GM12865 (cell line): ENCODE measurements around the gene RANBP10.

Experiments used
- DNase-seq: peaks from one replicate; pipeline ENCODE4 v3.0.0; 2010; ENCODE audit warnings: low read depth
- H3K4me3 ChIP-seq: 2 replicates; pipeline ENCODE4 v1.5.1; 2011; ENCODE audit warnings: mild to moderate bottlenecking, low read depth, low read length, control low read depth
- TF ChIP-seq, protein P1 (sequence below): IDR thresholded peaks from 2 replicates; pipeline ENCODE4 v1.5.1; 2011; ENCODE audit warnings: low read length, control low read depth, low read depth, inconsistent platforms; ENCODE audit not compliant: insufficient read depth; ENCODE audit errors: missing control alignments

The RANBP10 gene

GRCh38 chr16:67825906-67826305 lies 19.5 kb upstream of the RANBP10 start:
- no peak for DNase-seq
- H3K4me3 ChIP-seq = no peak overlapping the region
- TF ChIP-seq, protein P1, sequence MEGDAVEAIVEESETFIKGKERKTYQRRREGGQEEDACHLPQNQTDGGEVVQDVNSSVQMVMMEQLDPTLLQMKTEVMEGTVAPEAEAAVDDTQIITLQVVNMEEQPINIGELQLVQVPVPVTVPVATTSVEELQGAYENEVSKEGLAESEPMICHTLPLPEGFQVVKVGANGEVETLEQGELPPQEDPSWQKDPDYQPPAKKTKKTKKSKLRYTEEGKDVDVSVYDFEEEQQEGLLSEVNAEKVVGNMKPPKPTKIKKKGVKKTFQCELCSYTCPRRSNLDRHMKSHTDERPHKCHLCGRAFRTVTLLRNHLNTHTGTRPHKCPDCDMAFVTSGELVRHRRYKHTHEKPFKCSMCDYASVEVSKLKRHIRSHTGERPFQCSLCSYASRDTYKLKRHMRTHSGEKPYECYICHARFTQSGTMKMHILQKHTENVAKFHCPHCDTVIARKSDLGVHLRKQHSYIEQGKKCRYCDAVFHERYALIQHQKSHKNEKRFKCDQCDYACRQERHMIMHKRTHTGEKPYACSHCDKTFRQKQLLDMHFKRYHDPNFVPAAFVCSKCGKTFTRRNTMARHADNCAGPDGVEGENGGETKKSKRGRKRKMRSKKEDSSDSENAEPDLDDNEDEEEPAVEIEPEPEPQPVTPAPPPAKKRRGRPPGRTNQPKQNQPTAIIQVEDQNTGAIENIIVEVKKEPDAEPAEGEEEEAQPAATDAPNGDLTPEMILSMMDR = no peak

DNA sequence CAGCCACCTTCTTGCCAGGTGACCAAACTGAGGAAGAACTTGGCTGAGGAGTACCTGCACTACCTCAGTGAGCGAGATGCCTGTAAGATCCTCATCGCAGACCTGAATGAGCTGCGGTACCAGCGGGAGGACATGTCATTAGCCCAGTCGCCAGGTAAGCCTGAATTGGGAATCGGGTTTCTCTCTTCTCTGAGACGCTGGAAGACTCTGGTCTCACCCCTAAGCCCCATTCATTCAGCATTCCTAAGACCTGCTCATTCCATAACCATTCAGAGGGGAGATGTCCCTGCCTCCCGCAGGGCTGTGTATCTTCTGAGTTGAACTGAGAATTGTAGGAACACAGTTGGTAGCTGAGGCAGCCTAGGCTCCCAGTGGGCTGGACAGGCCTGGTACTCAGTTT lies 18.8 kb upstream of the RANBP10 start:
- TF ChIP-seq, protein P1 = no peak
- no peak for DNase-seq
- H3K4me3 ChIP-seq = no peak overlapping the region

GRCh38 chr16:67822511-67822910 lies 16.2 kb upstream of the RANBP10 start:
- TF ChIP-seq, protein P1 = no peak

DNA sequence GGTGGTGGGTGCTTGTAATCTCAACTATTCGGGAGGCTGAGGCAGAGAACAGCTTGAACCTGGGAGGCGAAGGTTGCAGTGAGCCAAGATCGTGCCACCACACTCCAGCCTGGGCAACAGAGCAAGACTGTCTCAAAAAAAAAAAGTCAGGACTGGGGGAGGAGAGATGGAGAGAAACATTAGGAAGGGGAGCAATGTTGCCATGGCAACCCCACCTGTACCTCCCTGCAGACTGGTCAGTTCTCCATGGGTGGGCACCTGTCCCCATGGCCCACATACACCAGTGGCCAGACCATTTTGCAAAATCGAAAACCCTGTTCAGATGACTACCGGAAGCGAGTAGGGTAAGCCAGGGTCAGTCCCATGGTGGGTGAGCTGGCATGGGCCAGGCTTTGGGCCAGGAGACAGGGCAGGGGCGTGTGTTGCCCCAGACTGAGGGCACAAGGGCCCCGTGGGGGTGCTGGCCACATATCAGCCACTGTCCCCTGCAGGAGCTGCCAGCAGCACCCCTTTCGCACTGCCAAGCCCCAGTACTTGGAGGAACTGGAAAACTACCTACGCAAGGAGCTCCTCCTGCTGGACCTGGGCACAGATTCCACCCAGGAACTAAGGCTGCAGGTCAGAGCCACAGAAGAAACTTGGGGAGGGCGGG lies 14.4 kb upstream of the RANBP10 start:
- DNase-seq = no peak
- no peak overlapping the region for H3K4me3 ChIP-seq
- TF ChIP-seq, protein P1 = no peak

More at GRCh38 chr16:67822511-67822910, 16.2 kb upstream of the RANBP10 start:
- no peak overlapping the region for H3K4me3 ChIP-seq
- no peak for DNase-seq

GRCh38 chr16:67814567-67814966 lies 8.2 kb upstream of the RANBP10 start:
- TF ChIP-seq, protein P1 = no peak

DNA sequence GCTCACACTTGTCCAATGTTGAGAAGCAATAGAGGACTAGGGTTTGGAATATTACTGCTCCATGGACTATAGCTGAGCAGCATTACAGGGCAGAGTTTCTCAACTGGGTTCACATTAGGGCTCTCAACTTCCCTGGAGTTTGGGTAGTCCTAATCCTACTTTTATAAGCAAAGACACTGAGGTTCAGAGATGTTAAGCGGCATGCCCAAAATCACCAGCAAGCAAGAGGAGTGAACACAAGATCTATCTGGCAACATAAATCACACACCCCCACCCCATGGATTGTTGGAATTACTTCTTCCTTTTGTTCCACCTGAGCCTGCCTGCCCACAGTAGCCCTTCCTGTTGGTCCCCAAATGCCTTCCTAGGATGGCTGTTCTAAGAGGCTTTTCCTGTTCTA lies 5.5 kb upstream of the RANBP10 start:
- no peak for DNase-seq
- TF ChIP-seq, protein P1 = no peak

More at GRCh38 chr16:67814567-67814966, 8.2 kb upstream of the RANBP10 start:
- no peak for DNase-seq
- no peak overlapping the region for H3K4me3 ChIP-seq

DNA sequence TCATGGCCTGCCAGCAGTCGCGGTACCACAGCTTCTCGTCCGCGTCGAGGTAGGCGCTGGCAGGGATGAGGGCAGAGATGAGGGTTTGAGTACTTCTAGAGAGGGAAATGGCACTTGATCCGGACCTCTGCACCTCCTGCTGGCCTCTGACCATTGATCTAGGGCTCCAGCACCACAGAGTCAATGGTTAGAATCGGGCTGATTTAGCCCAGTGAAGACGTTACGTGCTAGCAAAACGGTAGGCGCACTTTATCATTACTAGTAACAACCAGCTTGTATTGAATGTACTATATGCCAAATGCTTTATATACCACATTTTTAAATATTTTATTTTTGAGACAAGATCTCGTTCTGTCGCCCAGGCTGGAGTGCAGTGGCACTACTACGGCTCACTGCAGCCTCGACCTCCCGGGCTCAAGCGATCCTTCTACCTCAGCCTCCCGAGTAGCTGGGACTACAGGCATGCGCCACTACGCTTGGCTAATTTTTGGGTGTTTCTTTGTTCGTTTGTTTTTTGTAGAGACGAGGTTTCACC lies 855 bp upstream of the RANBP10 start:
- no peak for DNase-seq
- TF ChIP-seq, protein P1 = peak; percentile 2
- H3K4me3 ChIP-seq = peak overlapping the region; percentile 84

More for the DNA sequence above, 5.5 kb upstream of the RANBP10 start:
- H3K4me3 ChIP-seq = no peak overlapping the region
